Stimulated activated CD4-positive, alpha-beta T cell treated with anti-CD3 and anti-CD28 coated beads, TNF-alpha, amount 100 ng/mL, for 1 hour (primary cell): ENCODE measurements around the gene DAPK1.

ENCODE experiments used
- DNase-seq, 3 donors: peaks; one replicate each; pipeline ENCODE4 v3.0.0-alpha.2; 2020; ENCODE audit warnings: low read depth in 3 of 3, low spot score in 1 of 3

The DAPK1 gene

DNA sequence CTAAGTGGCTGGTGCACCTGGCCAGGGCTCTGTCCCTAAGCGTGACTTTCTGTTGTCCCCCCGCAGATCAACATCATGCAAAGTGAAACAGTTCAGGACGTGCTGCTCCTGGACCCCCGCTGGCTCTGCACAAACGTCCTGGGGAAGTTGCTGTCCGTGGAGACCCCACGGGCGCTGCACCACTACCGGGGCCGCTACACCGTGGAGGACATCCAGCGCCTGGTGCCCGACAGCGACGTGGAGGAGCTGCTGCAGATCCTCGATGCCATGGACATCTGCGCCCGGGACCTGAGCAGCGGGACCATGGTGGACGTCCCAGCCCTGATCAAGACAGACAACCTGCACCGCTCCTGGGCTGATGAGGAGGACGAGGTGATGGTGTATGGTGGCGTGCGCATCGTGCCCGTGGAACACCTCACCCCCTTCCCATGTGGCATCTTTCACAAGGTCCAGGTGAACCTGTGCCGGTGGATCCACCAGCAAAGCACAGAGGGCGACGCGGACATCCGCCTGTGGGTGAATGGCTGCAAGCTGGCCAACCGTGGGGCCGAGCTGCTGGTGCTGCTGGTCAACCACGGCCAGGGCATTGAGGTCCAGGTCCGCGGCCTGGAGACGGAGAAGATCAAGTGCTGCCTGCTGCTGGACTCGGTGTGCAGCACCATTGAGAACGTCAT lies 208.5 kb downstream of the DAPK1 start:
- DNase-seq, result no peak

DNA sequence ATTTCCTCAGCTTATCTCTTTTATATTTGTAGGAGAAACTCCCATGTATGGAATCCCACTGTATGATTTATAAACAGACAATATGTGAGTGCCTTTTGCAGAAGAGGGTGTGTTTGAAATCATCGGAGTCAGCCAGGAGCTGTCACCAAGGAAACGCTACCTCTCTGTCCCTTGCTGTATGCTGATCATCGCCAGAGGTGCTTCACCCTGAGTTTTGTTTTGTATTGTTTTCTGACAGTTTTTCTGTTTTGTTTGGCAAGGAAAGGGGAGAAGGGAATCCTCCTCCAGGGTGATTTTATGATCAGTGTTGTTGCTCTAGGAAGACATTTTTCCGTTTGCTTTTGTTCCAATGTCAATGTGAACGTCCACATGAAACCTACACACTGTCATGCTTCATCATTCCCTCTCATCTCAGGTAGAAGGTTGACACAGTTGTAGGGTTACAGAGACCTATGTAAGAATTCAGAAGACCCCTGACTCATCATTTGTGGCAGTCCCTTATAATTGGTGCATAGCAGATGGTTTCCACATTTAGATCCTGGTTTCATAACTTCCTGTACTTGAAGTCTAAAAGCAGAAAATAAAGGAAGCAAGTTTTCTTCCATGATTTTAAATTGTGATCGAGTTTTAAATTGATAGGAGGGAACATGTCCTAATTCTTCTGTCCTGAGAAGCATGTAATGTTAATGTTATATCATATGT lies 210.3 kb downstream of the DAPK1 start:
- DNase-seq, result no peak

DNA sequence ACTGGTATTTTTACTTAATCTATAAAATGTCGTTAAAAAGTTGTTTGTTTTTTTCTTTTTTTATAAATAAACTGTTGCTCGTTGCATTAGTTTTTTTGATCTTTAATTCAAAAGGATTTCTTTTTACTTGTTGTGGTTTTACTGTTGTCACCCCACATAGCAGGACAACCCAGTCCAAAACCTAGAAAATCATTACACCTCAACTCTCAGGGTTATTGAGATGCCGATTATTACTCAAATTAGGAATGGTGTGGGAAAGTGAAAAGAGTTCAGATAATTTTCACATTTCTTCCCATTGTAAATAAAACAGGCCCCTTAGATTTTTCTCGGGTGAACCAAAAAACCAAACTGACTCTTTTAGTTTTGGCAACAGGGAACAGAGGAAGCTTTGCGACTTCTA lies 210.9 kb downstream of the DAPK1 start:
- DNase-seq, result no peak

DNA sequence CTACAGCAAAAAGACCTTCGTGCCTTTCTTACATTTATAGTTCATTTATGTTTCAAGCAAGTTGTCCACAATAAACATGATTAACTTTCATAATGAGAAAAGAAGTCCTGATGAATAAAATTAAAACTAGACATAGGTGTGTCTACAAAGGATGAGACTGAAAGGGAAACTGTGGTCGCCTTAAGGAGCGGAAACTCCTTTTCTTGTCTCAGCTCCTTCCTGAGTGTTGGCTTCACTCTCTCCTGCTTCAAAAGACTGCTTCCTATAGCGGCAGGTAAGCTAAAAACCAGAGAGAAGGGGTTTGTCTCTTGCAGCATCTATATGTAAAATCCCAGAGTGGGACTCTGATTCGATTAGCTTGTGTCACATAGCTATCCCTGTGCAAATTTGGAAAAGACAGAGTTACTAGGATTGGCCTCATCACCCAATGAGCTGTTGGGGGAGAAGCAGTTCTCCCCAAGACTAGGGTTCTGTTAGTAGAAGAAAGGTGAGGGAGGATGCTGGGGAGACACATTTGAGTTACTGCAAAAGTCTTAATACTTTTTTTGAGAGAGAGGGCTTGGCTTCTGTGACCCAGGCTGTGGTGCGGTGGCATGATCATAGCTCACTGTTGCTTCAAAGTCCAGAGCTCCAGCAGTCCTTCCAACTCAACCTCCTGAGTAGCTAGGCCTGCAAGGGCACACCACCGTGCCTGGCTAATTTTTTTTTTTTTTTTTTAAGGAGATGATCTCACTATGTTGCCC lies 211.5 kb downstream of the DAPK1 start:
- DNase-seq, result no peak

DNA sequence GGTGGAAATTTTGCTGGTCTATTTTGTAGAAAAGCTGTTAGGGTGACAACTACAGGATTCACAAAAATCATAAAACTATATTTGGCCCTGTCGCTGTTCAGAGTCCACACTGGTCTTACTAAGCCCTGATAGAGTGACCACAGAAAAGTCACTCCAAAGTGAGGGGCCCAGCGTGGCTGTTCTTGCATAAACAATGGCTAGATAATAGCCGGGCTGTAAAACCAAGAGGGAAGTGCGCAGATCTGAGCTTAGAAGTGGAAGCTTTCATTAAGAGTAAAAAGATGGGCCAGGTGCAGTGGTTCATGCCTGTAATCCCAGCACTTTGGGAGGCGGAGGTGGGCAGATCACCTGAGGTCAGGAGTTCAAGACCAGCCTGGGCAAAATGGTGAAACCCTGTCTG lies 212.8 kb downstream of the DAPK1 start:
- no peak for DNase-seq

DNA sequence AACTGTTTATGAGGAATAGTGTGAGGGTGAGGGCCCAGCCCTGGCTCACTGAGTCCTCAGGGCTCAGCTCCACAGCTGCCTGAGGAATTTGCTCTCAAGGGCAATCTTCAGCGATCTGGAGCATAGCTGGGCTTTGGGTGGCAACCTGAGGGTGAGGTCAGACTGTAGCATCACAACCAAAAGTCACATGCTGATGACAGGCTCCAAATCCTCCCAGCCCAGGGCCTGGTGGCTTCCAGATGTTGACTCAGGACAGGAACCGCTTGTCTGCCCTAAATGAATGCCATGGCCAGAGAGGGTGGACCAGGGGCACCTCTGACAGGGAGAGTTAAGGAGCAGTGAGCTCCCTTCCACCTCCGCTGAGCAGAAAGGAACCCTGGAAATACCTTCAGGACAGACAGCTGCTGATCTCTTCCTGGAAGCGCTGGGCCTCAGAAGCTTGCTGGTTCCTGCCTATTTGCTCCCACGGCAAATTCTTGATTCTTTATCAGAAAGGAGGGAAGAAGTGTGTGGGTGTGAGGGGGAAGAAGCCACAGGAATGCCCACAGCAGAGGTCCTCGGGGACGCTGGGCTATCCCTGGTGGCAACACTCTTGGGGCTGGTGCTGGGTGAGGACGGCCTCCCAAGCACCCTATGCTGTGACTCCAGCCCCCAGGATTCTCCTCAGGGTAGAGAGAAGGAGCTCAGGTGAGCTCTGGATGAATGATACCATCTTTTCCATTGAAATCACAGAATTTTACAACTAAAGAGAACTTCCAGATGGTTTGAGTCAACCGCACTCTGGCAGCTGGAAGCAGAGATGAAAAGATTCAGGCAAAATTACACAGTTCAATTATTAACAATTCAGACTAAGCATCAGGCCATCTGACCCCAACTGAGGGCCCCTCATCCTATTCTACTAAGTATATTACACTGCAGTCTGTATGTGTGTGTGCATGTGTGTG lies 214.5 kb downstream of the DAPK1 start:
- no peak for DNase-seq

DNA sequence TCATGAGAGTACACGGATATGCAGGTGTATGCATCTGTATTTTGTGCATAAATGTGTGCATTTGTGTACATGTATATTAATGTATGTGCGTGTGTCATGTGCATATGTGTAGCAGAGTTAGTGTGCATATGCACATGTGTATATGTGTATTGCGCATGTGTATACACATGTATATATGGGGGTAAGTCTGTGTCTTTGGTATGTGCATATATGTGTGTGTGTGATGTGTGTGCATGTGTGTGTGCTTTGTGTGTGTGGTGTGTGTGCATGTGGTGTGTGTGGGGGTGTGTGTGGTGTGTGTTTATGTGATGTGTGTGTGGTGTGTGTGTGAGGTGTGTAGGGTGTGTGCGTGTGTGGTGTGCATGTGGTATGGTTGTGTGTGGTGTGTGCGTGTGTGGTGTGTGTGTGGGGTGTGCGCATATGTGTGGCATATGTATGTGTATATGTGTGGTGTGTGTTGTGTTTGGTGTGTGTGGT lies 215.2 kb downstream of the DAPK1 start:
- no peak for DNase-seq

DNA sequence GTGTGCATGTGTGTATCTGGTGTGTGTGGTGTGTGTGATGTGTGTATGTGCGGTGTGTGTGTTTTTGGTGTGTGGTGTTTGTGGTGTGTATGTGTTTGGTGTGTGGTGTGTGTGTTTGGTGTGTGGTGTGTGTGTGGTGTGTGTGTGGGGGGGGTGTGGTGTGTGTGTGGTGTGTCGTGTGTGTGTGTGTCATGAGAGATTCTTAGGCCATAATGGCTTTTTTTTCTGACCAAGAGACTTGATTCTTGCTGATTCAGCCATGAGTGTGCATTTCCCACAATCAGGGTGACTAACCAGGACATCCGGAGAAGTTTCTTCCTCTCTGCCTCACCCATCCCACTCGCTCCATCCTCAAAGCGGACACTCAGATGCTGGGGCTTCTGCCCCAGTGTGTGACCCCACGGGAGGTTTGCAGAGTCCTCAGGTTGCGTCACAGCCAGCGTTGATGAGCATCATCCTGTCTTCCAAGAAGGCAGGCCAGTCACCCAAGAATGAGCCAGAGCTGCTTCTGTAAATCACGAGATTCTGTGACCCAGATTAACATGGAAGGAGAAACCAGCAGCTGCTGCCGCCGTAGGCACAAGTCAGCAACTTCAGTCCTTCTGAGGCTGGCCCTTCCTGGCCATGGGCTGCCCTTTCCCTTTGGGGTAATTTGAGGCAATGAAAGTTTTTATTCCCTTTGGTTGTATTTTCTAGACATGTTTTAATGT lies 215.8 kb downstream of the DAPK1 start:
- no peak for DNase-seq

DNA sequence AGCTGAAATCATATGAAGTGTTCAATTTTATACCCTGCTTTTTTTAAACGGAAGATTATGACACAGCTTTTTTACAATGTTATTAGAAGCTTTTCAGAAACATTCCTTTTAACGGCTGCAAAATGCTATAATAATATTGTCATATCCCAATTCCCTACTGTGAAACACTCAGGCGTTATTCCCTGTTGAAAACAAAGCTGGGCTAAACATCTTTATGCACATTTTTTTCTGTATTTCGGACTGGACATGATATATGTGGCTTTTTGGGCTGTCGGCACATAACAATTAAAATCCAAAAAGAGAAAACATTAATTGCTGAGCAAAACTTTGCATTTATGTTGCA lies 216.3 kb downstream of the DAPK1 start:
- no peak for DNase-seq

DNA sequence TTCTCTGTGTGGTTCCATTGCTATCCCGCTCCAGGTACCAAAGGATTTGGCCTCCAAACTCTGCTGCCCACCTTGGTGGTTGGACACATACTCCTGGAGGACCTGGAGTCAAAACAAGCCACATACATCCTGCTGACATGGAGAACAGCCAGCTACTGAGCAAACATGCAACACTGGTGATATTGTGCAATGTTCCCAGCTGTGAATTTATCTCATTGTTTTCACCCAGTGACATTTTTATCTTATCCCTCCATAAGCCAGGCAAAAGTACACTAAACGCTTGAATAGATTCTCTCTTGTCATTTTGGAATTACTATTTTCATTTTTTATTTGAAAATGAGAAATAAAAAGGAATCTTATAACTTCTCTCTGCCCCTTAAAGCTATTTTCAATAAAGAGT lies 217.2 kb downstream of the DAPK1 start:
- no peak for DNase-seq

DNA sequence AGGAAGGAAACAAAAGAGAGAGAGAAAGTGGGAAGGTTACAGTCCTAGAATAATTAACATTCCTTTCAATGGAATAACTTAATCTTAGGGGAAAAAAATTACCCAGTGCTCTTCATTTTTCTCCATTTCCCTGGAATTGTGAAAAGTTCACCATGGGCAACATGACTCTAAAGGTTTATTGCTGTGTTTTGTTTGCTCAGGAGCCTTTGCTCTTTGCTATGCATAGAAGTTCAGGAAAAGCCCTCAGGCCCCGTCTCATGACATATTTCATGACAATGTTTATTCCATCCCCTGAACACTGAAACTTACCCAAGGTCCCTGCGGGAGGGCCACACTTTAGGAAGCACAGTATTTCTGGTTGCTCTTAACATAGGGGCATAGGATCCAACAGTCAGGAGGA lies 218.5 kb downstream of the DAPK1 start:
- no peak for DNase-seq

DNA sequence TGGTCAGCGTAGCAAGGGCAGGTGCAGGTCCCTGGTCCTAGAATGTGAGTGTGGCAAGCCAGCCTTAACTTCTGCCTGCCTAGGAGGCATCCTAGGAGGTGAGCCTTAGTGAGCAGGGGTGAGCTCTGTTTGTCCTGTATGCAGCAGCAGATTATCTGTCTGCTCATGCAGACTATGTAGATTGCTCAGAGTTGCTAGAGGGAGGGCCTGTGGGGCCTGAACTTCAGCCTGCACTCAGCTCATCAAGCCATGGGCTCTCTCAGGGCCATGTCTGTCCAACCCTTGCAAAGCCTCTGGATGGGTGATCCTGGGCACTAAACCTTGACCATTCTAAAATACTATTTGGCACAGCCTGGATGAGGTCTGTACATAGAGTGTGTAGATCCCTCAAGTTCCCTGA lies 219.8 kb downstream of the DAPK1 start:
- no peak for DNase-seq

DNA sequence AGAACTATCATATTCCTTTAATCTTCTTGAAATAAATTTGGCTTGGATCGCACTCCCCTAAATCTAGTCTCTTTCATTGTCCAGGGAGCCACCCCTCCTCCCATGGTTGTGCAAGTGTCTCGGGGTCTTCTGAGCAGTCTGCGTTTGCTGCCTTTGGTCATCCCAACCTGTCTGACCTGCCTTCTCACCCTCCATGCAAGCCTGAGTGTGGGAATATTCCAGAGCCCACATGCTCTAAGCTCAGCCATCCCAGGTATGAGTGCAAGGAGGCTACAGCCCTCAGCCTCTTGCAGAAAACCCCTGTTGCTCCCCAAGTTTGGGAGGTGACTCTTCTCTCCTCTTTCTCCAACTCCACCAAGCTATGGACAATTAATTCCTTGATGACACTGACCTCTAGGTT lies 220.6 kb downstream of the DAPK1 start:
- DNase-seq, result no peak

DNA sequence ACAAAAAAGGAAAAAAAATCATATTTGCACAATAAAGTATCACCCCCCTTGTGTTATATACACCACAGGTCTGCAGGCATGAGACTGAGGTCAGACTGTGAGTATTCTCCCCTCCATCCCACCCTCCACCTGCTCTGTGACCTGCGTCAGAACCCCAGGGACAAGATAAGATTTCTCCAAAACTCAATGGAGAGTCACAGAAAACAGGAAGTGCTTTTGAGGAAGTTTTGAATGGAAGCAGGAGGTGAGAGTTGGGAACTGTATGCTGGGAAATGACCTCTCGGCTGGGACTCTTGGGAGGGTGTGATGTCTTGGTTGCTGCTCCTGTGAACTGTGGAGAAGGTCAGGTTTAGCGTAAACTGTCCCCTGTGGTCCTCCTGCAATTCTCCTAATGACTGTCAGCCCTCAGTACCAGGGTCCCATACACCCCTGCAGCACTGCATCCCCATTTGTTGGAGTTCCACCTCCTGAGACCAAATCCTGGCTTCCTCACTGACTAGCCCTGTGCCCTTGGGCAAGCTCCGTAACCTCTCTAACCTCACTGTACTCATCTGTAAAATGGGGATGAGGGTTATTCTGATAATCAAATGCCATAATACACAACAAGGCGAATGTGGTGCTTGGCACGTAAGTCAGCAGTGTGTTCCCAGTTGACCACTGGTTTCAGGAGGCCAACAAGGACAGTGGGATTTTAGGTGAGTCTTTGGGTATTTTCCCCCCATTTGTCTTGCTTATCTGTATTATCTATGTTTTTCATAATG lies 221.4 kb downstream of the DAPK1 start:
- no peak for DNase-seq

DNA sequence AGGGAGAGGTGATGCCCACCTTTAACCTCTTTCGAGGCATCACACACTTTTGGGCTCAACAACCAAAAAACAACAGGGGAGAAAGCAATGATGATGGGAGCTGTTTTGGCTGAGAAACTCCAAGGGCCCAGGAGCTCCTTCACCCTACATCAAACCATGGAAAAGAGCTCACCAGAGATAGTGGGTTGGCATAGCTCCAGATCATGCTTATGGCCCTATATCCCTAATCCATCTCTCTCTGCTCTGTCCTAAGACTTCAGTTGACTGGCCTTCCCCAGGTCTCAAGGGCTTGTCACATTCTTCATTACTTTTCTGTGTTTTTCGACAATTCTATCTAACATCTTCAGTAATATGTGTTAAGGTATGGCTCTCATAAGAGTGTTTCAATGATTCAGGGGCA lies 222.5 kb downstream of the DAPK1 start:
- no peak for DNase-seq

DNA sequence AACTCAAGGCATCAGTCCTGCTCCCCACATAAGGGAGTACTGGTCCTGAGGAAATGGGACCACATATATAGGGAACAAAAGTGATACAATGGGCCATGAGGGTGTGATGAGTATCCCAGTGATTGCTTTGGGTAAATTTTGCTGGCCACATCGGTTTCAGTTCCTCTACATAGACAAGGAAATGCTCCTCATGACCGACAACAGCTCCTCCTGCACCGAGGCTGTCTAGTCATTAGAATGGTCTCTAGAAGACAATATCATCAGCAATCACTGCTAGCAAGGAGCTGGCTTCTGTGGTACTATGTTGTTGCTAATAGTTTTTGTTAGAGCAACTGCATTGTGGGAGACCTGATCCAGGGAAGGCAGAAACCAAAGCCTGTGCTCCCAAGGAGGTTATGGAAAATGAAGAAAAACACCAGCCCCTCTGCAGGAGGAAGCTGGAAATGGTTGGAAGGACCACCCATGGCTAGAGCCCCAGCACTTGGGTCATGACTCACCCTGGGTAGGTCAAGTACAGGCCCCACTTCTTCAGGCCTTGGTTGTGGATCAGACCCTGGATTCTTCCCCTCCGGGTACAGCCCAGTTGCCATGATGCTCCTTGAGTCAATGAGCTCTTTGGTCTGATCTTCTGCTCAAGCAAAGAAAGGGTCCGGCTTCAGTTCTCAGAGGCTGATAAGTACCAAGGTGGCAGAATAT lies 224.9 kb downstream of the DAPK1 start:
- DNase-seq, result no peak

DNA sequence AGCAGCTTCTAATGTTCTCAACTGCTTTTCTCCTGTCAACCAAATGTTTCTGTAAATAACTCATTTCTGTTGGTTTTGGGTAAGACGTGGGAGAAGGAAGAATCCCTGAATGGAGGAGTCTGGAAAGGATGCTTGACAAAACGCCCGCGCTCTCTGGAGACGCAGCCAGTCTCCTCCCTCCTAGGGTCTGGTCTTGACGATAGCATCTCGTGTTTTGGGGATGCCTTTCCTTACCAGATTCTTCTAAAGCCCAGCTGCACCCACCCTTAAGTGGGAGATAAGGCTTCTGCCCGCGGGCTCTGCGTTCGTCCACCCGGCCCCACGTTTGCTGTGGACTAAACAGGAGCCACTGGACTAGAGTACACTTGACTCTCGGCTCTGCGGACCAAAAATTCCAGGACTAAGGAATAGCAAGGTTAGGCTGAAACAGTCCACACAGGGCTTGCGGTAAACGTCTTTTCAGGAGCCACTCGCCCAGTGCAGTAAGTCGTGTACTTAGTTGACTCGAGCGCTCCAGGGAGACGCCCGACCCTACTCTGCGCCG lies 227.8 kb downstream of the DAPK1 start:
- no peak for DNase-seq

DNA sequence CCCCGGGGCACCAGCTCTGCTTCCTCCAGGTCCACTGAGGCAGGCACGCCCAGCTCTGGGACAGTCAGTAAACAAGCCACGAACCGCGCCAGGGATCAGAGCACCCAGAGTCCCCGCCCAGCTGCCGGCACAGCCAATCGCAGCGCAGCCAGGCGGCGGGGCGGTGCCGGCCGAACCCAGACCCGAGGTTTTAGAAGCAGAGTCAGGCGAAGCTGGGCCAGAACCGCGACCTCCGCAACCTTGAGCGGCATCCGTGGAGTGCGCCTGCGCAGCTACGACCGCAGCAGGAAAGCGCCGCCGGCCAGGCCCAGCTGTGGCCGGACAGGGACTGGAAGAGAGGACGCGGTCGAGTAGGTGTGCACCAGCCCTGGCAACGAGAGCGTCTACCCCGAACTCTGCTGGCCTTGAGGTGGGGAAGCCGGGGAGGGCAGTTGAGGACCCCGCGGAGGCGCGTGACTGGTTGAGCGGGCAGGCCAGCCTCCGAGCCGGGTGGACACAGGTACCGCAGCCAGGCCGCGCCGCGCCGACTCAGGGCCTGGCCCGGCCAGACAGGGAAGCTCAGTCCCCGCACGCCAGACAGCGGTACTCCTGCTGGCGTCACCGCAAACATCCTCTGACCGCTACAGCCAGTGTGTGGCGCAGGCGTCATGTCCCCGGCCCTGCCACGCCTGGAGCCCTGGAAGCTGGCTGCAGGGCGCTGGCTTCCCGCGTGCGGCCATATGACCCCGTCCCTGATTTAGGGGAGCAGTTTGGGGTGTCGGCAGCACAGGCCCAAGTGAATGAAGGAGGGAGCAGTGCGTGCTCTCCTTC lies 228.4 kb downstream of the DAPK1 start, which contains the start of gene CTSL:
CTSL (plus strand) TSS at position 220 of the 810 bp plus-strand sequence. CDS start 1,485 bp downstream, outside the sequence.
- DNase-seq, result peak; percentile 21 to 48 (median 46)
